Activated CD4-positive, CD25-positive, alpha-beta regulatory T cell (primary cell): ENCODE data around the gene SYT13.
"Not testable (repeated sequence)": the region's sequence is repeated elsewhere in the genome, so short reads cannot be mapped to it uniquely, and the experiment has no call there.

Experiments used
- DNase-seq, 4 experiments: peaks; one replicate each; lab custom pipeline; 2025; lab: John Stamatoyannopoulos, UW

Gene SYT13

GRCh38 chr11:45274206-45274605 lies 11.9 kb downstream of the SYT13 start:
- no peak for DNase-seq

GRCh38 chr11:45273509-45273908 lies 12.6 kb downstream of the SYT13 start:
- DNase-seq: no peak

GRCh38 chr11:45272701-45273100 lies 13.4 kb downstream of the SYT13 start:
- no peak for DNase-seq

GRCh38 chr11:45270946-45271716 lies 15.0 kb downstream of the SYT13 start:
- no peak for DNase-seq

- no peak for DNase-seq
These were observed 16.5 kb downstream of the SYT13 start for GRCh38 chr11:45269678-45270077.

GRCh38 chr11:45267652-45268299 lies 18.4 kb downstream of the SYT13 start:
- DNase-seq: no peak

- no peak for DNase-seq
These were observed 19.1 kb downstream of the SYT13 start for GRCh38 chr11:45267052-45267451.

GRCh38 chr11:45266676-45267020 lies 19.5 kb downstream of the SYT13 start:
- DNase-seq: no peak

- DNase-seq: no peak
These were observed 20.0 kb downstream of the SYT13 start for GRCh38 chr11:45265969-45266675.

- no peak for DNase-seq
These were observed 21.2 kb downstream of the SYT13 start for GRCh38 chr11:45264839-45265515.

GRCh38 chr11:45263773-45264172 lies 22.4 kb downstream of the SYT13 start:
- no peak for DNase-seq

GRCh38 chr11:45262900-45263299 lies 23.2 kb downstream of the SYT13 start:
- DNase-seq: no peak

GRCh38 chr11:45260071-45260470 lies 26.1 kb downstream of the SYT13 start:
- no peak for DNase-seq

GRCh38 chr11:45259592-45259991 lies 26.5 kb downstream of the SYT13 start:
- DNase-seq: no peak

- DNase-seq: no peak
These were observed 27.1 kb downstream of the SYT13 start for GRCh38 chr11:45258982-45259530.

GRCh38 chr11:45254070-45254469 lies 32.1 kb downstream of the SYT13 start:
- no peak for DNase-seq

GRCh38 chr11:45253640-45254039 lies 32.5 kb downstream of the SYT13 start:
- no peak for DNase-seq

GRCh38 chr11:45252877-45253276 lies 33.3 kb downstream of the SYT13 start:
- DNase-seq: no peak

GRCh38 chr11:45252134-45252856 lies 33.8 kb downstream of the SYT13 start:
- no peak for DNase-seq

GRCh38 chr11:45250035-45250718 lies 36.0 kb downstream of the SYT13 start:
- DNase-seq: no peak

GRCh38 chr11:45249372-45249771 lies 36.8 kb downstream of the SYT13 start:
- DNase-seq: not testable (repeated sequence)
